ENCODE measurements around the gene CALN1.

Gene CALN1

GRCh38 chr7:72336632-72337389 lies 75.3 kb downstream of the CALN1 start:
- no peak overlapping the region for H3K18ac ChIP-seq (ENCODE audit: low read depth in 1 of 2, low read length in 2 of 2)
- H3K14ac ChIP-seq (ENCODE audit: low read length in 2 of 2): no peak overlapping the region
- no peak overlapping the region for H3K4ac ChIP-seq (ENCODE audit: low read depth in 1 of 2, low read length in 2 of 2)
- H3K36me3 ChIP-seq (ENCODE audit: control insufficient read depth in 1 of 2, insufficient read depth in 2 of 2, low read depth in 1 of 2, low read length in 2 of 2): no peaks in the 10 kb centered on the region
- no peak overlapping the region for H3K9ac ChIP-seq (ENCODE audit: low read length)
- H3K27ac ChIP-seq (ENCODE audit: low read length, poor library complexity, severe bottlenecking): no peak overlapping the region
- no peaks in the 10 kb centered on the region for H3K9me3 ChIP-seq (ENCODE audit: control insufficient read depth, low read length)
- H2BK15ac ChIP-seq (ENCODE audit: low read depth, poor library complexity, severe bottlenecking): no peak overlapping the region
- H3K4me3 ChIP-seq (ENCODE audit: insufficient read depth in 1 of 2, low read depth in 1 of 2, low read length in 2 of 2): no peak overlapping the region
- no peak overlapping the region for H4K91ac ChIP-seq (ENCODE audit: low read length)
- H2BK120ac ChIP-seq (ENCODE audit: low read depth, low read length): no peak overlapping the region
- H2AFZ ChIP-seq (ENCODE audit: low read depth, low read length): no peak overlapping the region
- H3K23ac ChIP-seq (ENCODE audit: low read length in 2 of 2): no peak overlapping the region
- H2BK5ac ChIP-seq (ENCODE audit: low read depth, low read length, poor library complexity, severe bottlenecking): no peak overlapping the region
- H3K27me3 ChIP-seq (ENCODE audit: control insufficient read depth in 1 of 2, insufficient read depth in 1 of 2, low read length in 2 of 2): peaks cover 25 to 52% of the 10 kb centered on the region in 2 experiments
- H3K79me1 ChIP-seq (replicated peaks; ENCODE audit: low read length, poor library complexity, severe bottlenecking): no peaks in the 10 kb centered on the region
- DNase-seq: no peak
- H2AK5ac ChIP-seq (ENCODE audit: low read length, severe bottlenecking): no peak overlapping the region
- 1% methylated on average over 55 of the region's 89 CpGs for WGBS
- H3K4me1 ChIP-seq (ENCODE audit: control insufficient read depth, insufficient read depth, low read depth, low read length): peaks cover 6% of the 10 kb centered on the region
- H4K8ac ChIP-seq (ENCODE audit: low read length): no peak overlapping the region
- H2BK12ac ChIP-seq (ENCODE audit: low read length in 2 of 2): no peak overlapping the region
- no peak overlapping the region for H3K4me2 ChIP-seq (ENCODE audit: low read length, poor library complexity, severe bottlenecking)

GRCh38 chr7:72336382-72336631 lies 75.8 kb downstream of the CALN1 start:
- Histone ChIP-seq H3K36me3 (ENCODE audit: control insufficient read depth in 1 of 2, insufficient read depth in 2 of 2, low read depth in 1 of 2, low read length in 2 of 2) (no peaks in the 10 kb centered on the region), H2AFZ (ENCODE audit: low read depth, low read length) (no peak overlapping the region), H3K9me3 (ENCODE audit: control insufficient read depth, low read length) (no peaks in the 10 kb centered on the region), H3K9ac (ENCODE audit: low read length) (no peak overlapping the region), H3K4ac (ENCODE audit: low read depth in 1 of 2, low read length in 2 of 2) (no peak overlapping the region), H2AK5ac (ENCODE audit: low read length, severe bottlenecking) (no peak overlapping the region), H3K79me1 (replicated peaks; ENCODE audit: low read length, poor library complexity, severe bottlenecking) (no peaks in the 10 kb centered on the region), H3K27me3 (ENCODE audit: control insufficient read depth in 1 of 2, insufficient read depth in 1 of 2, low read length in 2 of 2) (peaks cover 25 to 52% of the 10 kb centered on the region in 2 experiments), H3K18ac (ENCODE audit: low read depth in 1 of 2, low read length in 2 of 2) (no peak overlapping the region), H2BK12ac (ENCODE audit: low read length in 2 of 2) (no peak overlapping the region), H3K4me2 (ENCODE audit: low read length, poor library complexity, severe bottlenecking) (no peak overlapping the region), H3K4me1 (ENCODE audit: control insufficient read depth, insufficient read depth, low read depth, low read length) (peaks cover 6% of the 10 kb centered on the region), H4K91ac (ENCODE audit: low read length) (no peak overlapping the region), H3K4me3 (ENCODE audit: insufficient read depth in 1 of 2, low read depth in 1 of 2, low read length in 2 of 2) (no peak overlapping the region), H3K27ac (ENCODE audit: low read length, poor library complexity, severe bottlenecking) (no peak overlapping the region), H2BK15ac (ENCODE audit: low read depth, poor library complexity, severe bottlenecking) (no peak overlapping the region), H3K23ac (ENCODE audit: low read length in 2 of 2) (no peak overlapping the region), H2BK5ac (ENCODE audit: low read depth, low read length, poor library complexity, severe bottlenecking) (no peak overlapping the region), H2BK120ac (ENCODE audit: low read depth, low read length) (no peak overlapping the region), H4K8ac (ENCODE audit: low read length) (no peak overlapping the region), H3K14ac (ENCODE audit: low read length in 2 of 2) (no peak overlapping the region)
- 2% methylated on average over 21 of the region's 21 CpGs for WGBS
- no peak for DNase-seq

- H3K14ac ChIP-seq (ENCODE audit: low read length in 2 of 2): no peak overlapping the region
- no peak overlapping the region for H4K8ac ChIP-seq (ENCODE audit: low read length)
- H4K91ac ChIP-seq (ENCODE audit: low read length): no peak overlapping the region
- H3K4me2 ChIP-seq (ENCODE audit: low read length, poor library complexity, severe bottlenecking): no peak overlapping the region
- H2BK12ac ChIP-seq (ENCODE audit: low read length in 2 of 2): no peak overlapping the region
- H3K36me3 ChIP-seq (ENCODE audit: control insufficient read depth in 1 of 2, insufficient read depth in 2 of 2, low read depth in 1 of 2, low read length in 2 of 2): no peaks in the 10 kb centered on the region
- no peak overlapping the region for H3K4me3 ChIP-seq (ENCODE audit: insufficient read depth in 1 of 2, low read depth in 1 of 2, low read length in 2 of 2)
- no peak overlapping the region for H3K18ac ChIP-seq (ENCODE audit: low read depth in 1 of 2, low read length in 2 of 2)
- H3K4me1 ChIP-seq (ENCODE audit: control insufficient read depth, insufficient read depth, low read depth, low read length): peaks cover 6% of the 10 kb centered on the region
- no peak overlapping the region for H3K4ac ChIP-seq (ENCODE audit: low read depth in 1 of 2, low read length in 2 of 2)
- H2BK15ac ChIP-seq (ENCODE audit: low read depth, poor library complexity, severe bottlenecking): no peak overlapping the region
- WGBS: 4% methylated on average over 61 of the region's 62 CpGs
- H2BK120ac ChIP-seq (ENCODE audit: low read depth, low read length): no peak overlapping the region
- no peaks in the 10 kb centered on the region for H3K9me3 ChIP-seq (ENCODE audit: control insufficient read depth, low read length)
- no peak overlapping the region for H3K9ac ChIP-seq (ENCODE audit: low read length)
- H2AFZ ChIP-seq (ENCODE audit: low read depth, low read length): no peak overlapping the region
- H2BK5ac ChIP-seq (ENCODE audit: low read depth, low read length, poor library complexity, severe bottlenecking): no peak overlapping the region
- peaks cover 25 to 52% of the 10 kb centered on the region in 2 experiments for H3K27me3 ChIP-seq (ENCODE audit: control insufficient read depth in 1 of 2, insufficient read depth in 1 of 2, low read length in 2 of 2)
- no peak overlapping the region for H2AK5ac ChIP-seq (ENCODE audit: low read length, severe bottlenecking)
- no peaks in the 10 kb centered on the region for H3K79me1 ChIP-seq (replicated peaks; ENCODE audit: low read length, poor library complexity, severe bottlenecking)
- no peak overlapping the region for H3K23ac ChIP-seq (ENCODE audit: low read length in 2 of 2)
- no peak for DNase-seq
- H3K27ac ChIP-seq (ENCODE audit: low read length, poor library complexity, severe bottlenecking): no peak overlapping the region
These were observed 76.4 kb downstream of the CALN1 start for GRCh38 chr7:72335561-72336381.

GRCh38 chr7:72334698-72335097 lies 77.4 kb downstream of the CALN1 start:
- H3K4me1 ChIP-seq (ENCODE audit: control insufficient read depth, insufficient read depth, low read depth, low read length): peaks cover 6% of the 10 kb centered on the region
- H2BK120ac ChIP-seq (ENCODE audit: low read depth, low read length): no peak overlapping the region
- H2BK5ac ChIP-seq (ENCODE audit: low read depth, low read length, poor library complexity, severe bottlenecking): no peak overlapping the region
- 69% methylated on average over 5 of the region's 5 CpGs for WGBS
- no peak overlapping the region for H3K14ac ChIP-seq (ENCODE audit: low read length in 2 of 2)
- H3K36me3 ChIP-seq (ENCODE audit: control insufficient read depth in 1 of 2, insufficient read depth in 2 of 2, low read depth in 1 of 2, low read length in 2 of 2): no peaks in the 10 kb centered on the region
- H3K23ac ChIP-seq (ENCODE audit: low read length in 2 of 2): no peak overlapping the region
- no peak overlapping the region for H2AFZ ChIP-seq (ENCODE audit: low read depth, low read length)
- H3K18ac ChIP-seq (ENCODE audit: low read depth in 1 of 2, low read length in 2 of 2): no peak overlapping the region
- H2BK15ac ChIP-seq (ENCODE audit: low read depth, poor library complexity, severe bottlenecking): no peak overlapping the region
- peaks cover 25 to 52% of the 10 kb centered on the region in 2 experiments for H3K27me3 ChIP-seq (ENCODE audit: control insufficient read depth in 1 of 2, insufficient read depth in 1 of 2, low read length in 2 of 2)
- no peak overlapping the region for H4K8ac ChIP-seq (ENCODE audit: low read length)
- no peak overlapping the region for H3K4me2 ChIP-seq (ENCODE audit: low read length, poor library complexity, severe bottlenecking)
- no peak overlapping the region for H3K4me3 ChIP-seq (ENCODE audit: insufficient read depth in 1 of 2, low read depth in 1 of 2, low read length in 2 of 2)
- no peak overlapping the region for H3K27ac ChIP-seq (ENCODE audit: low read length, poor library complexity, severe bottlenecking)
- no peak for DNase-seq
- no peak overlapping the region for H2AK5ac ChIP-seq (ENCODE audit: low read length, severe bottlenecking)
- H4K91ac ChIP-seq (ENCODE audit: low read length): no peak overlapping the region
- no peaks in the 10 kb centered on the region for H3K9me3 ChIP-seq (ENCODE audit: control insufficient read depth, low read length)
- no peak overlapping the region for H3K4ac ChIP-seq (ENCODE audit: low read depth in 1 of 2, low read length in 2 of 2)
- H2BK12ac ChIP-seq (ENCODE audit: low read length in 2 of 2): no peak overlapping the region
- H3K9ac ChIP-seq (ENCODE audit: low read length): no peak overlapping the region
- H3K79me1 ChIP-seq (replicated peaks; ENCODE audit: low read length, poor library complexity, severe bottlenecking): no peaks in the 10 kb centered on the region
